ENCODE results near the gene SHISA6.
A peak's percentile ranks its signal among the peaks of the same experiment; 100 is the strongest.

Gene SHISA6

GRCh38 chr17:11559601-11560000 is 318.6 kb downstream of the SHISA6 start:
- Histone ChIP-seq H3K9me3 (no peaks in the 10 kb centered on the region), H3K4me3 (no peak overlapping the region), H3K27me3 (ENCODE audit: low read depth) (no peaks in the 10 kb centered on the region), H3K36me3 (replicated peaks) (no peaks in the 10 kb centered on the region), H3K4me1 (no peaks in the 10 kb centered on the region)
- no peak for DNase-seq (ENCODE audit: low spot score in 2 of 2)
- in situ Hi-C loops (cut with MboI; ENCODE audit: low sequenced_read_pairs): no loop called here

- no peaks in the 10 kb centered on the region for H3K27me3 ChIP-seq (ENCODE audit: low read depth)
- no peaks in the 10 kb centered on the region for H3K4me1 ChIP-seq
- H3K36me3 ChIP-seq (replicated peaks): no peaks in the 10 kb centered on the region
- DNase-seq (ENCODE audit: low spot score in 2 of 2): no peak
- H3K4me3 ChIP-seq: no peak overlapping the region
- no peaks in the 10 kb centered on the region for H3K9me3 ChIP-seq
- in situ Hi-C loops (cut with MboI; ENCODE audit: low sequenced_read_pairs): no loop called here
Observed at GRCh38 chr17:11561281-11561680, 320.3 kb downstream of the SHISA6 start.

DNA sequence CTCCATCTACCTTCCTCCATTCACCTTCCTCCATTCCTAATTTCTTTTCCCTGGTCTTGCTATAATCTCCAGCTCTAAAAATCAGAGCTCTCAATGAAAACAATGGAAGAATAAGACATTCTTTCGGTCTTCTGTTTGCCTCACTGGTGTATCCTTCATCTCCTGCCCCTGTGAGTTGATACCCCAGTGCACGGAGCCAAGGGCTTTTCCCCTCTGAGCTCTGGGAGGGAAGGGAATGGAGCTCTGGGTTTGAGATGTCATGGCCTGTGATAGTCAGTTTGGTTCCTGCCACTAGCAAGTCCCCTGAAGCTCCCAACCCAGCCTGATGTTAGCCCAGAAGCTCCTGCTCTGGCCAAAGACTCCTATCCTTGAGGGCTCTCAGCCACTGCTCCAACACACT is 320.7 kb downstream of the SHISA6 start:
- no peaks in the 10 kb centered on the region for H3K9me3 ChIP-seq
- H3K27me3 ChIP-seq (ENCODE audit: low read depth): no peaks in the 10 kb centered on the region
- no peak for DNase-seq (ENCODE audit: low spot score in 2 of 2)
- in situ Hi-C loops (cut with MboI; ENCODE audit: low sequenced_read_pairs): no loop called here
- H3K4me1 ChIP-seq: no peaks in the 10 kb centered on the region
- no peaks in the 10 kb centered on the region for H3K36me3 ChIP-seq (replicated peaks)
- no peak overlapping the region for H3K4me3 ChIP-seq

DNA sequence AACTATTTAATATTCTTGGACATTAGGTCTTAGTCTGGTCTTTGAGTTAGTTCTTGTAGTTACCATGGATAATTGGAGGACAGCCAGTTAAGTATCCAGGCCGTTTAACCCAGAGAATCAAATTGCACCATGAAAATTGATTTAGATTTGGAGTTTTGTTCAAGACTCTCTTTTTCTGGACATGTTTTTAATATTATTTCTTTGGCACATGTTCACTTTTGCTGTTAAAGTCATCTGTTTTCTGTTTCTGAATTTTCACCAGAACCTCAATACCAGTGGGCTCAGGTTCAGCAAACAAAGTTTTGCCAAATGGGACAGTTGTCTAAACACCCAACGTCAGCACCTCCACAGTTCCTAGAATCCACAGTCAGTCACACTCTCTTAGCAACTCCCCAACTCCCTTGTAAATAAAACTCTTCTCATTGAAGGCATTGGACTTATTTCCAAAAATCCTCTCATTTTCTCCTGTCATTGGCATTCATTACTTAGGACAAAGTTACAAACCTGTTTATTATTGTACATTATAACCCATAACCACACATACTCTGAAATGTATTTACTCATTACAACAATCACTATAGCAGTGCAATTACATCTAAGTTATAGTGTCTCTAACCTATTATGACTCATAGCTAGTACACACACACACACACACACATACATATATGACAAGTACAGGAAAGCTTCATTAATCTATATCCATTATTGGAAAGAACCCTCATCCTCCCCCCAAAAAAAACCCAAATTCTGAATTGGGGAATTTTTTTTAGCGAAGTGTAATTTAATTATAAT is 323.8 kb downstream of the SHISA6 start:
- no peaks in the 10 kb centered on the region for H3K4me1 ChIP-seq
- no peak for DNase-seq (ENCODE audit: low spot score in 2 of 2)
- in situ Hi-C loops (cut with MboI; ENCODE audit: low sequenced_read_pairs): no loop called here
- H3K4me3 ChIP-seq: no peak overlapping the region
- H3K9me3 ChIP-seq: no peaks in the 10 kb centered on the region
- no peaks in the 10 kb centered on the region for H3K27me3 ChIP-seq (ENCODE audit: low read depth)
- H3K36me3 ChIP-seq (replicated peaks): no peaks in the 10 kb centered on the region

DNA sequence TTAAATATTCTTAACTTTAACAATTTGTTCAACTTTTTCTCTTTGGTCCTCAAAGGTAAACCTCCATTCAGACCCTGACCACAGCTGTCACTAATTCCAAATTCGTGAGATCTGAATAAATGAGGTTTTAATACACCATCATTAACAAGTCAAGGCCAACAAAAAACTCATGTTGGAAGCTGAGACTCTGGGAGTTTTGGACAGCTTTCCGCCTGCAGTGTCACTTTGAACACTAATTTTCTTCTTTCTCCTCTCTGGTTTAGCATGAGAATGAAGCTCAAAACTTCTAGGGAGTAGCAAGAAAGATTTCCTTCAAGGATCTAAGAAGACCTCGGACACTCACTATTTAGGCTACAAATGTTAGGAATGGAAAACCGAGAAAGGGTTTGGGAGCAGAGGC is 324.6 kb downstream of the SHISA6 start:
- H3K27me3 ChIP-seq (ENCODE audit: low read depth): no peaks in the 10 kb centered on the region
- in situ Hi-C loops (cut with MboI; ENCODE audit: low sequenced_read_pairs): no loop called here
- H3K4me3 ChIP-seq: no peak overlapping the region
- no peaks in the 10 kb centered on the region for H3K4me1 ChIP-seq
- H3K36me3 ChIP-seq (replicated peaks): no peaks in the 10 kb centered on the region
- no peaks in the 10 kb centered on the region for H3K9me3 ChIP-seq
- no peak for DNase-seq (ENCODE audit: low spot score in 2 of 2)

DNA sequence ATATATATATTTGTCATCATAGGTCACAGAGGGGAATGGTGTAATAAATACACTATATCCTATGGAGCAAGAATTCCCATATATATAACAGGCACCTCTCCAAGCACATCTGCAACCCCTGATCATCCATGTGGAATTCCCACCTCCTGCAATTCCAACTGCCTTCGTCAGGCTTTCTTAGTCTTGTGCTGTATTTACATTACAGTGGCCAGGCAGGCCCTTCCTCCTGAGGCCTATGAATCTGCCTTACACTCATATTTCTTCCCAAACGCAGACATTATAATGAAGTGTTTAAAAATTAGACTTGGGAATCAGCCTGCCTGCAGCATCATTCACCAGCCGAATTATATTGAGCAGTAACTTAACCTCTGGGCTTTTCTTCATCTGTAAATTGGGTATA is 338.0 kb downstream of the SHISA6 start:
- Histone ChIP-seq H3K4me3 (no peak overlapping the region), H3K9me3 (no peaks in the 10 kb centered on the region), H3K36me3 (replicated peaks) (no peaks in the 10 kb centered on the region), H3K4me1 (no peaks in the 10 kb centered on the region), H3K27me3 (ENCODE audit: low read depth) (no peaks in the 10 kb centered on the region)
- in situ Hi-C loops (cut with MboI; ENCODE audit: low sequenced_read_pairs): no loop called here
- no peak for DNase-seq (ENCODE audit: low spot score in 2 of 2)

GRCh38 chr17:11580677-11581076 is 339.7 kb downstream of the SHISA6 start:
- H3K27me3 ChIP-seq (ENCODE audit: low read depth): no peaks in the 10 kb centered on the region
- no peaks in the 10 kb centered on the region for H3K36me3 ChIP-seq (replicated peaks)
- in situ Hi-C loops (cut with MboI; ENCODE audit: low sequenced_read_pairs): no loop called here
- no peaks in the 10 kb centered on the region for H3K4me1 ChIP-seq
- no peaks in the 10 kb centered on the region for H3K9me3 ChIP-seq
- no peak overlapping the region for H3K4me3 ChIP-seq
- no peak for DNase-seq (ENCODE audit: low spot score in 2 of 2)

GRCh38 chr17:11582217-11582616 is 341.2 kb downstream of the SHISA6 start:
- H3K4me3 ChIP-seq: no peak overlapping the region
- no peaks in the 10 kb centered on the region for H3K9me3 ChIP-seq
- no peak for DNase-seq (ENCODE audit: low spot score in 2 of 2)
- H3K27me3 ChIP-seq (ENCODE audit: low read depth): no peaks in the 10 kb centered on the region
- H3K36me3 ChIP-seq (replicated peaks): no peaks in the 10 kb centered on the region
- in situ Hi-C loops (cut with MboI; ENCODE audit: low sequenced_read_pairs): no loop called here
- no peaks in the 10 kb centered on the region for H3K4me1 ChIP-seq

DNA sequence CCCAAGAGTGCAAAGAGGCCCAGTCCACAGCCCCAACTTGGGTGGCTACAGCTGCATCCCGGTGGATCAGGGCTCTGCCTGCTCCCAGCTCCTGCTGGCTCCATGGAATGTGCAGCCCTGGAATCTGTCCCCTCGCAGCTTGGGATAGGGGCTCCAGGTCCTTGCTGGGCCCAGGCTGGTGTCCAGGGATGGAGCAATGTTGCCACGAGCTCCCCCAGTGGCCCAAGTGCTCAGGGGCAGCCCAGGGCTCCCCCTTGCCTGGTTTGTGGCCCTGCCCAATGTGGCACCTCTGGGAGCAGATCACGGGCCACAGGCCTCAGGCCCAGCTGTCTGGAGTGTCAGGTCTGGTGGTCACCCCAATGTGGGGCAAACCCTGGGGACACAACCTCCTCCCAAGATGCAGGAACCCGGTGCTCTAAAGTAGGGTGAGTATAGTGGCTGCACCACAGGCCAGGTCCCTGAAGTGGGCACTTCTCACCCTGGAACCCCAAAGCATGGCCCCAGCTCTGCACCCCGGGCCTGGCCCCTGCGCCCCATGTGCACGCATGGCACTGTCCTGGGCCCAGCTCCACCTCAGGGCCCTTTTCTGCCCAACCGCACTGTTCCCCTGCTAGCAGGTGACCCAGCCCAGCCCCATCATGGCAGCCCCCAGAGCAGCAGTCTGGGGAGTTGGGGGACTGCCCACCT is 342.4 kb downstream of the SHISA6 start:
- H3K27me3 ChIP-seq (ENCODE audit: low read depth): no peaks in the 10 kb centered on the region
- DNase-seq (ENCODE audit: low spot score in 2 of 2): no peak
- H3K4me1 ChIP-seq: no peaks in the 10 kb centered on the region
- in situ Hi-C loops (cut with MboI; ENCODE audit: low sequenced_read_pairs): no loop called here
- no peaks in the 10 kb centered on the region for H3K36me3 ChIP-seq (replicated peaks)
- H3K4me3 ChIP-seq: no peak overlapping the region
- H3K9me3 ChIP-seq: no peaks in the 10 kb centered on the region

- H3K9me3 ChIP-seq: no peaks in the 10 kb centered on the region
- DNase-seq (ENCODE audit: low spot score in 2 of 2): no peak
- no peaks in the 10 kb centered on the region for H3K27me3 ChIP-seq (ENCODE audit: low read depth)
- H3K36me3 ChIP-seq (replicated peaks): no peaks in the 10 kb centered on the region
- in situ Hi-C loops (cut with MboI; ENCODE audit: low sequenced_read_pairs): no loop called here
- H3K4me1 ChIP-seq: no peaks in the 10 kb centered on the region
- no peak overlapping the region for H3K4me3 ChIP-seq
Observed at GRCh38 chr17:11589716-11590115, 348.7 kb downstream of the SHISA6 start.

DNA sequence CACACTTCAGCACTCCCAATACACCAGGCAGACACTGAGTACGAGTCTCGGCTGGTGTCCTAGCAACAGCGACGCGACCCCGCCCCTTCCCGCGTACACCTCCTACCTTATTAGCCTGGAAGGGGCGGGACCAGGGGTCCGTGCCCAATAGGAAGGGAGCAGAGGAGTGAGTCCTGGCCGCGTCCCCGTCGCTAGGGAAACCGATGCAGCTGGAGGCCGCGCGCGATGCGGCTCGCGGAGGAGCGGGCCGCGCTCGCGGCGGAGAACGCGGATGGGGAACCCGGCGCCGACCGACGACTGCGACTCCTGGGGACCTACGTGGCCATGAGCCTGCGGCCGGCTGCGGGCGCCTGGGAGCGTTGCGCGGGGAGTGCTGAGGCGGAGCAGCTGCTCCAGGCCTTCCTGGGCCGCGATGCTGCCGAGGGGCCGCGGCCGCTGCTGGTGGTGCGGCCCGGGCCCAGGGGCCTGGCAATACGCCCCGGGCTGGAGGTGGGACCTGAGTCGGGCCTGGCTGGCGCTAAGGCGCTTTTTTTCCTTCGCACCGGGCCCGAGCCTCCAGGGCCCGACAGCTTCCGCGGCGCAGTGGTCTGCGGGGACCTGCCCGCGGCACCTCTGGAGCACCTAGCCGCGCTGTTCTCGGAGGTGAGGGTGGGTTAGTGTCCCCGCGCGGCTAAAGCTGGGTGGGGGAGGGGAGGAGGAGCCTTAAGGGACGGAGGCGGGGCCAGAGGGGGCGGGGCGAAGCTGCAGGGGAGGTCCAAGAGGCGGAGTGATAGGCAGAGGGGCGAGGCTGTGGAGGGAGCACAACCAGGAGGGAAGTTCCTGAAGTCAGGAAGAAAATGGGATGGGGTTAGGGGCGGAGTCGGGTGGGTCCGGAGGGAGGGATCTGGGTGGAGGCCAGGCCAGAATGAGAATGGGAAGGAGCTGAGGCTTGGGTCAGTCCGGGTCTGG is 357.5 kb downstream of the SHISA6 start, which contains the start of gene DNAH9:
Gene DNAH9, plus strand, starts transcription at position 197 of the 948 bp plus-strand sequence. Its CDS starts 29 bp downstream, at position 226.
- Histone ChIP-seq H3K36me3 (replicated peaks) (no peaks in the 10 kb centered on the region), H3K4me3 (no peak within 1 kb of the TSS; the same call in 1 of the 2 replicates), H3K9me3 (no peaks in the 10 kb centered on the region), H3K4me1 (no peaks in the 10 kb centered on the region), H3K27me3 (ENCODE audit: low read depth) (no peaks in the 10 kb centered on the region)
- DNase-seq (ENCODE audit: low spot score in 2 of 2): peak; percentile 39 to 81
- in situ Hi-C loops (cut with MboI; ENCODE audit: low sequenced_read_pairs): no loop called here

DNA sequence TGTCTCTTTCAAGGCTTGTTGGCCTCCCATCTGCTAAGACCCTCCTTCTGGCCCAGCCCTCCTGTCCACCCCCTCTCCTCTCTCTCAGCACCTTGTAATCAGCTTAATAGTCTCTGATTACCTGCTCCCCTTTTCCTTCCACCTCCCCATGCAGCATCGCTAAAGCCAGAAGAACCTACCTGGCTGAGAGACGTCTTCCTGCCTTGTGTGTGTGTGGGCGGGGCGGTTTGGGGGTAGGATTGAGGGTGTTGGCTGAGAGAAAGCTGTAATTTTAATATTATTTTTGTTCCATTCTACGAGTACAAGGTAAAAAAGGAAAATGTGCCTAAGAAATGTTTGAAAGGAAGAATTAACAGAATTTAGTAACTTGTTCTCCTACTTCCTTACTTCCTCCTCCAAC is 360.6 kb downstream of the SHISA6 start:
- Histone ChIP-seq H3K9me3 (no peaks in the 10 kb centered on the region), H3K4me3 (no peak overlapping the region), H3K27me3 (ENCODE audit: low read depth) (no peaks in the 10 kb centered on the region), H3K36me3 (replicated peaks) (no peaks in the 10 kb centered on the region), H3K4me1 (no peaks in the 10 kb centered on the region)
- no peak for DNase-seq (ENCODE audit: low spot score in 2 of 2)
- in situ Hi-C loops (cut with MboI; ENCODE audit: low sequenced_read_pairs): no loop called here

DNA sequence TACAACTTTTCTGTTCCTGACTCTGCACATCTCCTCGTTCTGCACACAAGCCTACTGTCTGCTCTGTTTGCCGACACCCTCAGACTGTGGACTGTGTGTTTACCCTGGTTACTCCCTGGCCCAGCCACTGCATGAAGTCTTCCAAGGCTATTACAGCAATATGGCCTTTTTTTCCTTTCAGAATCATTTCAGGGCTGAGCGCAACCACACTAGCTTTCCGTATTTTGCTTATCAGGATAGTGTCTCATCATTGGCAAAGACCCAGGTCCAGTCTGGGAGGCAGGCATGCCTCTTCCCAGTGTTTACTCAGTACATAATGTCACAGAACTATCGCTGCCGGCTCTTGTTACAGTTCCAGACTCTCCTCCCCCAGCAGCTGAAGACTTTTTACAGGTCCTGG is 367.4 kb downstream of the SHISA6 start:
- in situ Hi-C loops (cut with MboI; ENCODE audit: low sequenced_read_pairs): no loop called here
- H3K4me3 ChIP-seq: no peak overlapping the region
- no peaks in the 10 kb centered on the region for H3K4me1 ChIP-seq
- H3K9me3 ChIP-seq: no peaks in the 10 kb centered on the region
- H3K36me3 ChIP-seq (replicated peaks): no peaks in the 10 kb centered on the region
- no peaks in the 10 kb centered on the region for H3K27me3 ChIP-seq (ENCODE audit: low read depth)
- no peak for DNase-seq (ENCODE audit: low spot score in 2 of 2)
